ENCODE data around the gene ZNF655. TPM values are rescaled to one million over a fixed set of nuclear protein-coding genes. Genes with fewer than 3 reads are reported as not detected.
A peak's percentile ranks its signal among the peaks of the same experiment; 100 is the strongest.
"Not testable (repeated sequence)": the region's sequence is repeated elsewhere in the genome, so short reads cannot be mapped to it uniquely, and the experiment has no call there.

Gene ZNF655
- total and polyA plus RNA-seq, 9 donors = 33.0 to 68.5 (median 56.3) TPM

DNA sequence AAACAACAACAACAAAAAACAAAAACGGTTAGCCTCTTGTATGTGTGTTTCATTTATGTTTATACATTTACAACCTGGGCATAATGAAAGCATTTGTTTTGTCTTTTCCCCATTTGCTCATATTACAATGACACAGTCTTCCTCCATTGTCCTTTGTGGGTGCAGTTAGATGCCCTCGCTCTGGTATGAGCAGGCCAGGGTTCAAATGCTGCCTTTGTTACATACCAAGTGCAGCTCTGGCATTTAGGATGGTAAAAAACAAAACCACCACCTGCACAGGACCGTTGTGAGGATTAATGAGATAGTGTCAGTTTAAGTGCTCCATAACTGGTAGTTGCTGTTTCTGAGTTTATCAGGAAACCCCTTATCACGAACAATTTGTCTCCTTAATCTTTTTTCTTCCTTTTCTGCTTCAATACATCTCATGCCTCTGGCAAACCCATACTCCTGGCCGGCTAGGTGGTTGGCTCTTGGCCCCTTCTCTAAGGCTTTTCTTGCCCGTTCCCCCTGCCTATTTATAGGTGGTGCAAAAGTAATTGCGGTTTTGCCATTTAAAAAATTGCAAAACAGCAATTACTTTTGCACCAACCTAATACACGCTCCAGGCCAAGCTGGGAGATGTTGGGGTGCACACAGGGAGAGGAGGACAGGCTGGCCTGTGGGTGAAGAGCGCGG, 21.0 kb downstream of the ZNF655 start:
- no peak overlapping the region for H3K27ac ChIP-seq
- no peaks in the 10 kb centered on the region for H3K9me3 ChIP-seq
- intact Hi-C loops (cut with DNase I) = no loop called here
- peak overlapping the region; percentile 53 for H3K4me3 ChIP-seq
- TF ChIP-seq EP300 (IDR thresholded peaks at IDR 0.05) (no peak), POLR2A (IDR thresholded peaks at IDR 0.05) (no peak)
- TF ChIP-seq, protein P1, sequence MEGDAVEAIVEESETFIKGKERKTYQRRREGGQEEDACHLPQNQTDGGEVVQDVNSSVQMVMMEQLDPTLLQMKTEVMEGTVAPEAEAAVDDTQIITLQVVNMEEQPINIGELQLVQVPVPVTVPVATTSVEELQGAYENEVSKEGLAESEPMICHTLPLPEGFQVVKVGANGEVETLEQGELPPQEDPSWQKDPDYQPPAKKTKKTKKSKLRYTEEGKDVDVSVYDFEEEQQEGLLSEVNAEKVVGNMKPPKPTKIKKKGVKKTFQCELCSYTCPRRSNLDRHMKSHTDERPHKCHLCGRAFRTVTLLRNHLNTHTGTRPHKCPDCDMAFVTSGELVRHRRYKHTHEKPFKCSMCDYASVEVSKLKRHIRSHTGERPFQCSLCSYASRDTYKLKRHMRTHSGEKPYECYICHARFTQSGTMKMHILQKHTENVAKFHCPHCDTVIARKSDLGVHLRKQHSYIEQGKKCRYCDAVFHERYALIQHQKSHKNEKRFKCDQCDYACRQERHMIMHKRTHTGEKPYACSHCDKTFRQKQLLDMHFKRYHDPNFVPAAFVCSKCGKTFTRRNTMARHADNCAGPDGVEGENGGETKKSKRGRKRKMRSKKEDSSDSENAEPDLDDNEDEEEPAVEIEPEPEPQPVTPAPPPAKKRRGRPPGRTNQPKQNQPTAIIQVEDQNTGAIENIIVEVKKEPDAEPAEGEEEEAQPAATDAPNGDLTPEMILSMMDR (IDR thresholded peaks at IDR 0.05) = no peak
- no peak for DNase-seq
- H3K27me3 ChIP-seq = no peaks in the 10 kb centered on the region
- WGBS, 3 donors = 25 to 31% (median 29%) methylated on average over 10 of the region's 10 CpGs
- H3K36me3 ChIP-seq = no peaks in the 10 kb centered on the region
- H3K4me1 ChIP-seq (ENCODE audit: insufficient read depth) = peaks cover 6% of the 10 kb centered on the region

DNA sequence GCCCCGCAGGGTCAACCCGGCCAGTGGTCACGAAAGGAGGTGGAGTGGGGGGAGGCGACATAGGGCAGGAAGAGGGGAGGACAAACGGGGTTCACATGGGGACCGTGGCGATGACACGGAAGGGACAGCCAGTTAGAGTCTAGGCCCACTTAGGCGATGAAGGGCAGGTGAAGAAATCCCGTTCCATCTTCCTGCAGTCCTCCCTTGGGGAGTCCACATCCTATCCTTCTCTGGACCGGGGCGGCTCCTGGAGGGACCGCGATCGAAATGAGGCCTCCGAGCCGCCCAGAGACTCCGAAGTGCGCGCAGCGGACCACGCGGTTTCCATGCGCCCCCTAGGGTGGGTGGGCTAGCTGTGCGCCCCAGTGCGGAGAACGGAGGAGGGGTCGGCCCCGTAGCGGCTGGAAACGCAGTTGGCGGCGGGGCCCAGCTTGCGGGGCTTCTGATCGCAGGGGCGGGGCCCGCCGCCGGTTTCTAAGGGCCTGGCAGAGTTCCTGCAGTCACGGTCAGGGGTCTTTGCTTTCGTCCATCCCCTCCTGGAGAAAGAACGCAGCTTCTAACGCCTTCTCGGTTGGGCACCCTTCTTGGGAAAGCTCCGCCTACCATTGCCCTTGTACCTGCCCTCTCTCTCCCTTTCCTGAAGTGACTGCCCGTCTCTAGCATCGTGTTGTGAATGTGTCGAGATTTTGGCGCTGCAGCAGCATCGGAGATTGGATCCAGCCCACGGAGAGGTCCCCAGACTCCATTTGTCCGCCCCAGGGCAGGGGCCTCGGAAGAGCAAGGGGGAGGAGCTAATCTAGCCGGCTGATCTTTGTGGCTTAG, 21.7 kb downstream of the ZNF655 start:
- 0 to 1% (median 0%) methylated on average over 50 to 54 of the region's 54 CpGs for WGBS, 3 donors
- intact Hi-C loops (cut with DNase I) = no loop called here
- no peak for TF ChIP-seq EP300 (IDR thresholded peaks at IDR 0.05)
- TF ChIP-seq, protein P1 (IDR thresholded peaks at IDR 0.05) = peak in 2 of 3 donors; percentile 17 to 24
- no peak for TF ChIP-seq POLR2A (IDR thresholded peaks at IDR 0.05)

DNA sequence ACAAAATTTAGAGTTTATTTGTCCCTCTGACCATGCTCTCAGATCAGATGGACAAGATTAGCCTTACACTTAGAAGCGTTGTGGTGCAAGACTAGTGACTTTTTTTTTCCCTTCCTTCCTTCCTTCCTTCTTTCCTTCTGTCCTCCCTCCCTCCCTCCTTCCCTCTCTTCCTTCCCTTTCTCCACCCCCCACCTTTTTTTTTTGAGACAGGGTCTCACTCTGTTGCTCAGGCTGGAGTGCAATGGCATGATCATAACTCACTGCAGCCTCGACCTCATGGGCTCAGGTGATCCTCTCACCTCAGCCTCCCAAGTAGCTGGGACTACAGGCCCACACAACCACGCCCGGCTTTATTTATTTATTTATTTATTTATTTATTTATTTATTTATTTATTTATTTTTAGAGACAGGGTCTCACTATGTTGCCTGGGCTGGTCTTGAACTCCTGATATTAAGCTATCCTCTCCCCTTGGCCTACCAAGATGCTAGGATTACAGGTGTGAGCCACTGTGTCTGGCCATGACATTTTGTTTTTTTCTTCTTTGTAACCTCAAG, 22.4 kb downstream of the ZNF655 start:
- DNase-seq; H3K36me3 ChIP-seq; H3K4me1 ChIP-seq (ENCODE audit: insufficient read depth); H3K27me3 ChIP-seq; intact Hi-C loops (cut with DNase I); H3K9me3 ChIP-seq; H3K27ac ChIP-seq: not testable (repeated sequence)
- WGBS, 3 donors = 47 to 52% (median 51%) methylated on average over 4 of the region's 4 CpGs
- H3K4me3 ChIP-seq = peak overlapping the region; percentile 53

More for the DNA sequence above, 21.7 kb downstream of the ZNF655 start:
- Histone ChIP-seq H3K27ac (no peak overlapping the region), H3K9me3 (no peaks in the 10 kb centered on the region), H3K36me3 (no peaks in the 10 kb centered on the region), H3K4me1 (ENCODE audit: insufficient read depth) (peaks cover 4% of the 10 kb centered on the region), H3K27me3 (no peaks in the 10 kb centered on the region), H3K4me3 (peak overlapping the region; percentile 53)
- DNase-seq = peak; percentile 34 to 71 (median 51)

DNA sequence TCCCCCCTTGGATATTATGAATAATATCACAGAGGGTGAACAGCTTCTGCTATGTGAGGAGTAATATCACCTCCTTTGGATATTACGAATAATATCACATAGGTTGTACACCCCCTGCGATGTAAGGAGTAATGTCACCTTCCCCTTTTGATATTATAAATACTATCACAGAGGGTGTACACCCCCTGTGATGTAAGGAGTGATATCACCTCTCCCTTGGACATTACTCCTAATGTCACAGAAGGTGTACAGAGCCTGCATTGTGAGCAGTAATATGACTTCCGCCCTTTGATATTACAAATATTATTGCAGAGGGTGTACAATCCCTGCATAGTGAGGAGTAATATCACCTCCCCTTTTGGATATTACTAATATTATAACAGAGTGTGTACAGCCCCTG, 30.4 kb downstream of the ZNF655 start:
- 73 to 85% (median 84%) methylated on average over 3 of the region's 3 CpGs for WGBS, 3 donors
- H3K9me3 ChIP-seq = no peaks in the 10 kb centered on the region
- H3K27me3 ChIP-seq = no peaks in the 10 kb centered on the region
- no peaks in the 10 kb centered on the region for H3K4me1 ChIP-seq (ENCODE audit: insufficient read depth)
- H3K36me3 ChIP-seq = no peaks in the 10 kb centered on the region
- intact Hi-C loops (cut with DNase I) = no loop called here
- DNase-seq = no peak
- H3K27ac ChIP-seq = no peak overlapping the region
- no peak overlapping the region for H3K4me3 ChIP-seq
- TF ChIP-seq, protein P1 (IDR thresholded peaks at IDR 0.05) = no peak
- TF ChIP-seq POLR2A (IDR thresholded peaks at IDR 0.05) = no peak
- TF ChIP-seq EP300 (IDR thresholded peaks at IDR 0.05) = no peak

Measured in ovary (tissue), 9 donors.